CD4-positive, alpha-beta T cell treated with Interleukin-15 for 4 hours (primary cell): Measurements from ENCODE around the gene CPLANE1.
"Not testable (repeated sequence)": the region's sequence is repeated elsewhere in the genome, so short reads cannot be mapped to it uniquely, and the experiment has no call there.

Experiments used
- DNase-seq: peaks from one replicate; pipeline ENCODE4 v3.0.0-alpha.2; 2020; ENCODE audit warnings: low spot score

The CPLANE1 gene

DNA sequence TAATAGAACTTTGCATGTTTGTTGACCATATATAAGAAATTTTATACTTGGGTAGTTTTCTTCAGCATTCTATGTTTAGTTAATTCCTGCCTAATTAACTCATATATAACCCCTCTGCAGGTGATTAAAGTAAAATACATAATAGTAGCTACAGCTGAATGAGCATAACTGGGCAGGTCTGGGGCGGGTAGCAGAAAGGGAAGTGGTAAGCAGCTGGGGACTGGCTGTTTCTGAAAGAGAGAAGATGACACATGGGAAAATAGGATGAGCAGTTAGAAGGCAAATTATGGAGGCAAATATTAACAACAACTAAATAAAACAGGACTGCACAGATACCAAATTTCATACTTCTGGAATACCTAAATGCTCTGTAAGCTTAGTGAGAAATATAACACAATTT is 128.1 kb downstream of the CPLANE1 start:
- DNase-seq: no peak

DNA sequence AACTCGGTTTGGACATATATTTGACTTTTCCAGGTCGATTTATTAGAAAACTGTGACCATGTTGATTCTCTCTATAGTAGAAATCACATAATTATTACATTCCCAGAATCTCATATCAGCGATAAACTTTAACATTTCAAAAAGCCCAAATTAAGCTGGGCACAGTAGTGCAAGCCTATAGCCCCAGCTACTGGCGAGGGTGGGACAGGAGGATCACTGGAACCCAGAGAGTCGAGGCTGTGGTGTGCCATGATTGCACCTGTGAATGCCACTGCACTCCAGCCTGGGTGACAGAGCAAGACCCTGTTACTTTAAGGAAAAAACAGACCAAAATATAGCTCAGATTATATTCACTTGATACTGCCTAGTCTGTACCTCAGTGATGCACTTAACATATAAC is 128.9 kb downstream of the CPLANE1 start:
- no peak for DNase-seq

DNA sequence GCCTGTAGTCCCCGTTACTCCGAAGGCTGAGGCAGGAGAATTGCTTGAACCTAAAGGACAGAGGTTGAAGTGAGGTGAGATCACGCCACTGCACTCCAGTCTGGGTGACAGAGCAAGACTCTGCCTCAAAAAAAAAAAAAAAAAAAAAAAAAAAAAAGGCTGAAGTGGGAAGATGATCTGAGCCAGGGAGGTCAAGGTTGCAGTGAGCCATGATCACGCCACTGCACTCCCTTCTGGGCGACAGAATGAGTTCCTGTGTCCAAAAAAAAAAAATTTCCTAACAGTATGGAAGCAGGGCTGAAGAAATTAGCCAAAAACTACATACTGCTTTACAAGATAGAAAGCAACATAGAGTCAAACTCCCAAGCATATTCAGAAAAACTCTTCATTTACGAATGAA is 132.8 kb downstream of the CPLANE1 start:
- no peak for DNase-seq

DNA sequence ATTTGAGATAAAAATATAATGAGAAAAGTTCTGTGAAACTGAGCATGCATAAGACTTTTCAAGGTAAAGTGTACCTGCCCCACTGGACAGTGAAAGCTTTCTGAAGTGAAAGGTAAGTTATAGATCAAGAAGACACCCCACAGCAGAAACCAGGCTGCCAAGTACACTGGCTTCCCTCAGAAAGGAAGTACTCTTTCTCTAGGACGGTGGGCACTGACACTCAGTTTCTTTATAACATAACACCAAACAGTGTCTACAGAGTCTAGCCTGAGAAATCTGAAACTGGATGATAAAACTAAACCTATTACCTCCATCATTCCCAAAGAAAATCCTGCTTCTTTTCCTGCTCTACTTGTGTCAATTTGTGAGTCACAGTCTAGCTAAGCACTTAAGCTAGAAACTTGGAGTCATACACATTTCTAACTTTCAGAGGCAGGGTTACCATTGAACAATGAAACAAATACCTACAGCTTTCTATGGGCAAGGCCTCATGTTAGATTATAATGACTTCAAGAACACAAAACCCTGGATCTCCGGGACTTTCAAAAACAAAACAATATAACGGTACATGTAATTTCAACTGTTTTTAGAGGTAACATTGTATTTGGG is 136.7 kb downstream of the CPLANE1 start:
- no peak for DNase-seq

DNA sequence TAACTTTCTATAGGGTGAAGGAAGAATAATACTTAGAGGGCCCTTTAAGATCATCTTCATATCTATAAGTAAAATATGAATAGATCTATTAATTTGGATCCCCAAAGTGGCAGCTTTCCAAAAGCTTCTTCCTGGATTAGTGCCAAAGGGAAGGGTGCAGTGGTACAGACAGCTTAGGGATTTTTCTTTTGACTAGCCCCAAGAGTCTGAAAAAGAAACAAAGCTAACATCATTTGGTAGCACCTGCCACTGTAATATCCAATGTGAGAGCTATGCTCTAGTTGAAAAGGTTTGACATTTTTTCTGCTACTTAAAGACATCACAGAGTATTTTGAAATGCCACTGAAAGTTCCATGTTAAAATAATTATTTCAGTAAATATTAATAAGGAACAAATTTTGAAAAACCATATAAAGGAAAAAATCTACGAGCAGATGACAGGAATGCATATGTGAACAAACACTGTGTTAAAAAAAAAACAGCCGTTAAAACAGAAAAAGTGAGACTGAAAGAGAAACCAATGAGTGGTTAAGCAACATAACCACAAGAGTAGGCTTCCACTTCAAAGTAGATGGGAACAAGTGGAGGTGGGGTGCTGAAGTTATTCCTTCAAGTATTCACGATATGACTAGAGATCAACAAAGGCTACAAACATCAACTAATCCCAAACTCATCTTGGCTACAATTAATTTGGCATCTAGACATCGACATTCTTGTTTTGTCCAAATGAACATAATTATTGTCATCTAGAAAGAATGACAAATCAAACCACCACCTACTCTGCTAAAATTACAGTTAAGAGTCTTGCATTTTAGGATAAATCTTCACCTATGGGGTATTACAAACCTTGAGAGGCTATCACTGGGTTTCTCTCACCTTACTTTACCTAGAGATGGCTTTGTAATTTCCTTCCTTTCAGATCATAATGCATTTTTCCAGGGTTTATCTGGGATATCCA is 137.5 kb downstream of the CPLANE1 start:
- DNase-seq: peak; percentile 32

DNA sequence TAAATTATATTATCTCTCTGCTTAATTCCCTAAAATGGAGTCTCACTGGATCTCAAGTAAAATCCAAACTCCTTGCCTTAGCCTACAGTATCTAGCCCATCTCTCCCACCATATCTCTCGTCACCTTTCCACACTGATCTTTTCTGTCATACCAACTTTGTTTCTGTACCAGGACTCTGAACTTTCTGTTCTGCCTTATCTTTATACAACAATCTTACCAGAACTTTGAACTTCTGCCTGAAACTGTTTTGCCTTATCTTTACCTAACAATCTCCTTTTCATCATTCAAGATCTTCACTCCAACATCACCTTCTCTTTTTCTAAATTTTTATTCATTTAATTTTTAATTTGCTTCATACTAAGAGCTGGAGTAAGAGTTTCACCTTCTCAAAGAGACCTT is 139.0 kb downstream of the CPLANE1 start:
- no peak for DNase-seq

DNA sequence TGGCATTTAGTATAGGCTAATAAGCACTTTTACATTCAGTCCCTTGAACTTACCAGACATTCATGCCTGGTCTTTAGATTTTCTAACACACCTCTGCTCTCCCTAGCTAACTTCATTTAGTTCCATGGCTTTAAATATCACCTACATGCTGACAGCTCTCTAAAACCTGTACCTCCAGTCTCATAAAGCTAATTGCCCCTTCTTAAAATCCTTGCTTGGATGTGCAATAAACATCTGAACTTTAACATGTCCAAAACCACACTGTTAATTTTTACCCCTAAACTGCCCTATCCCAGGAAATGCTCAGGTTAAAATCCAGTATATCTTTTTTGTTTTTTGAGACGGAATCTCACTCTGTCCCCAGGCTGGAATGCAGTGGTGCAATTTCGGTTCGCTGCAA is 139.8 kb downstream of the CPLANE1 start:
- no peak for DNase-seq

DNA sequence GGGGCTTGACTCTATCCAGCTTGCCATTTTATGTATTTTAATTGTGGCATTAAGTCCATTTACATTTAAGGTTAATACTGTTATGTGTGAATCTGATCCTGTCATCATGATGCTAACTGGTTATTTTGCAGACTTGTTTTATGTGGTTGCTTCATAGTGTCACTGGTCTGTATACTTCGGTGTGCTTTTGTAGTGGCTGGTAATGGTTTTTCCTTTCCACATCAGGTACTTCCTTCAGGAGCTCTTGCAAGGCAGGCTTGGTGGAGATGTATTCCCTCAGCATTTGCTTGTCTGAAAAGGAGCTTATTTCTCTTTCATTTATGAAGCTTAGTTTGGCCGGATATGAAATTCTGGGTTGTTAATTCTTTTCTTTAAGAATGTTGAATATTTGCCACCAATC is 145.9 kb downstream of the CPLANE1 start:
- DNase-seq: no peak

DNA sequence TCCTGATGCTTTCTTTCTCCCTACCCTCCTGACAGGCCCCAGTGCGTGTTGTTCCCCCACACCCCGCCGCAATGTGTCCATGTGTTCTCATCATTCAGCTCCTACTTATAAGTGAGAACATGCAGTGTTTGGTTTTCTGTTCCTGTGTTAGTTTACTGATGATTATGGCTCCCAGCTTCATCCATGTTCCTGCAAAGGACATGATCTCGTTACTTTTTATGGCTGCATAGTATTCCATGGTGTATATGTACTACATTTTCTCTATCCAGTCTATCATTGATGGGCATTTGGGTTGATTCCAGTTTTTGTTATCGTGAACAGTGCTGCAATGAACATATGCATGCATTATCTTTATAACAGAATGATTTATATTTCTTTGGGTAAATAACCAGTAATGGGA is 149.9 kb downstream of the CPLANE1 start:
- not testable (repeated sequence) for DNase-seq

DNA sequence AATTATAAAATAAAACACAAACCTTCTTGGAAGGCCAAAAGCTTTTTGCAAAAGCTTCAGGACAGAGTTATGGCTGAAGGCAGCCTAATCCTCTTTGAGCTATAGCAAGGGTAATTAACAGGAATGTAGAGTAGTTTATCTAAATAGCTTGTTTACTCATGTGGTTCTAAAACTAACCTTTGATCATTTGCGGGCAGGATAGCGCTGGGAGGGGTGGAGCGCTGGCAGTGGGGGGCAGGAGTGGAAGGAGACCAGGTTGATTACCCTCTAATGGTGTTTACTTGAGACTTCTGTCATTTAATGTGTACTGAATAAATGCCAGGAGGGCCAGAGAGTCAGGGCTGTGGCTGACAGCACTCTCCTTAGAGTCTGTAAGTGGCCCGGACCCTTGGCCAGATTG is 155.4 kb downstream of the CPLANE1 start:
- DNase-seq: not testable (repeated sequence)

DNA sequence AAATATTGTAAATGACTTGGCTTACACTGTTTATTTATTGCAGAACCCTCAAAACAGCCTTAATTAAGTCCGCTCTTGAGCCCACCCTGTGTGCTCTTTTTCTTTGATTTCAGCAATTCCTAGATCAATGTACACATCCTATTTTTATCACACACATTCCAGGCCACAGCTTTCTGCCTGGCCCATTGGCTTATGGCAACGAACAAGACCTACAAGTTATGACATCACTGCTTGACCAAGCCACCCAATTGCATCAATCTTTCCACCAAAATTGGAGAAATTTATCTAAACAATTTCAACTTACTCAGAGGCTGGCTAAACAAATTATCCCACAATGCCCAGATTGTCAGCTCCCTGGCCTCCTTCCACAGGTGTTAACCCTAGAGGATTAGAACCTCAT is 158.4 kb downstream of the CPLANE1 start:
- no peak for DNase-seq

DNA sequence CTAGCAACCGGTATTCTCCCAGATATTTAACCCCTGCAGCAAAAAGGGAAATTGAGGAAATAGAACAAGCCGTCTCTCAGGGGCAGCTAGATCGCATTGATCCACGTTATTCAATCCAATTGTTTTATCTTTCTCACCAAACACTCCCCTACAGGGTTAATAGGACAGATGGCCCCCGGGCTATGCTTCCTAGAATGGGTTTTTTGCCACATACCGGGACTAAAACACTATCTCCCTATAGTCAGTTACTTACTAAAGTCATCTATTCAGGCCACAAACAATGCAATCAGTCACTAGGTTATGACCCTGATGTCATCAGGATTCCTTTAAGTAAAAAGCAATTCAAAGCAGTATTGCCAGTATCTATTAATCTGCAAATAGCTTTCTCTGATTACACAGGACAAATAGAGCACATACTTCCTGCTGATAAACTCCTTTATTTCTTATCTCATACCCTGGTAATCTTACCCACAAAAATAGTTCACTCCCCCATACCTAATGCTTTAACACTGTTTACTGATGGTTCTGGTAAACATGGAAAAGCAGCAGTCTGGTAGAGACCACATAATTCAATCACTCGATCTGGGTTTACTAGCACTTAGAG is 159.0 kb downstream of the CPLANE1 start:
- DNase-seq: no peak

DNA sequence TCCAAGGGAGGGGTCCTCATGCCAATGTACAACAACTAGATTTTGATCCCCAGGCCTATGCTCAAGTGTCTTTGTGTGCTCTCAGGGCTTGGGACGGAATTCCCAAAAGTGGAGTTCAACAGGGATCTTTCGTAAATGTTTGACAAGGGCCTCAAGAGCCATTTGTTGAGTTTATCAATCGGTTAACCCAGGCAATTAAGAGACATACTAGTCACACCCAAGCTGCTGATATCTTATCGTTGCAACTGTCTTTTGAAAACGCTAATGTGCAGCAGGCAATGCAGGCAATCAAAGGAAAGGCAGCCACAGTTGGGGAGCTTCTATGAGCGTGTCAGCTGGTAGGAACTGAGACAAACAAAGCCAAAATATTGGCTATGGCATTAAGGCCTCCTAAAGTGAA is 161.2 kb downstream of the CPLANE1 start:
- DNase-seq: no peak

DNA sequence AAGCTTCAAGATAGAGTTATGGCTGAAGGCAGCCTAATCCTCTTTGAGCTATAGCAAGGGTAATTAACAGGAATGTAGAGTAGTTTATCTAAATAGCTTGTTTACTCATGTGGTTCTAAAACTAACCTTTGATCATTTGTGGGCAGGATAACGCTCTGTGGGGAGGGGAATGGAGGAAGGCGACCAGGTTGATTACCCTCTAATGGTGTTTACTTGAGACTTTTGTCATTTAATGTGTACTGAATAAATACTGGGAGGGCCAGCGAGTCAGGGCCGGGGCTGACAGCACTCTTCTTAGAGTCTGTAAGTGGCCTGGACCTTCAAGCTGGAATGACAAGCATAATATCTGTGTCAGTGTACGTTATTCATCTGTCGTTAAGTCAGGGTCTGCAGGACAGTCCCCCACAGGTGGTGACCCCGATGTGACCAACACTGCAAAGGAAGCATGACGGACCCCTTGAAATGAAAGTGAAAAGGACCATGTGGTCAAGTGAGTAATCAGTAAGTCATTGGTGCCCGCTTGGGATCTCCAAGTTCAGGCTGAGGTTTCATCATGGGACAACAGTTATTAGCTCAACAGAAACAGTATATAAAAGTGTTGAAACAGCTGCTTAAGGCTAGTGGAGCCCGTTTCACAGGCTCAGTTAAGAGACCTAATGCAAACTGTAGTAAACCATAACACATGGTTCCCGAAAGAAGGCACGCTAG is 162.6 kb downstream of the CPLANE1 start:
- DNase-seq: no peak

DNA sequence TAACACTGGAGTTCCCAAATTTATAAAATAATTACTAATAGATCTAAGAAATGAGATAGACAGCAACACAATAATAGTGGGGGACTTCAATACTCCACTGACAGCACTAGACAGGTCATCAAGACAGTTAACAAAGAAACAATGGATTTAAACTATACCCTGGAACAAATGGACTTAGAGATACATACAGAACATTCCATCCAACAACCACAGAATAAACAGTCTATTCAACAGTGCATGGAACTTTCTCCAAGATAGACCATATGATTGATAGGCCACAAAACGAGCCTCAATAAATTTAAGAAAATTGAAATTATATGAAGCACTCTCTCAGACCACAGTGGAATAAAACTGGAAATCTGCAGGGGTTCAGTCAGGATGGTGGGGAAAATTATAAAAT is 163.2 kb downstream of the CPLANE1 start:
- DNase-seq: not testable (repeated sequence)

DNA sequence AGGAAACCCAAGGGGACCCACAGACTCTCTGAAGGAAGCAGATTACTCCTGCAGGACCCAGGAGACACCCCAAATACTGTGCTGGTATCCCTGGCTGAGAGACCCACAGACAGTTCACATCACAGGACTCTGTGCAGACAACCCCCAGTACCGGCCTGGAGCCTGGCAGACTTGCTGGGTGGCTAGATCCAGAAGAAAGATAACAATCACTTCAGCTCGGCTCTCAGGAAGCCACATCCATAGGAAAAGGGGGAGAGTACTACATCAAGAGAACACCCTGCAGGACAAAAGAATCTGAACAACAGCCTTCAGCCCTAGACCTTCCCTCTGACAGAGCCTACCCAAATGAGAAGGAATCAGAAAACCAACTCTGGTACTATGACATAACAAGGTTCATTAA is 166.2 kb downstream of the CPLANE1 start:
- DNase-seq: not testable (repeated sequence)

DNA sequence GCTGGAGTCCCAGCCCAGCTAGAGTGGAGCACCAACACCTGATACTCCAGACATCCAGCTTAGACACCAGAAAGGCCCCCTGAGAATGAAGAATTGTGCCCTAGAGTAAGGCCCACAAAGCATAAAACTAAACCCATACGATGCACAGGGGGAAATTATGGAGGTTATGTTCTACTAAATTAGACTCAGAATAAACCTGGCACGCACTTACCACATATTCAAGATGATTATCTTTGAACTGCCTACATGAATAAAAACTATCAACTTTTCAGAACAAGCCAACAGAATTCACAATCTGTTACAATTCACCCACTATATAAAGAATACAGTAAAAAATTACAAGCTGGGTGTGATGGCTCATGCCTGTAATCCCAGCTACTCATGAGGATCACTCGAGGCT is 168.5 kb downstream of the CPLANE1 start:
- DNase-seq: no peak

DNA sequence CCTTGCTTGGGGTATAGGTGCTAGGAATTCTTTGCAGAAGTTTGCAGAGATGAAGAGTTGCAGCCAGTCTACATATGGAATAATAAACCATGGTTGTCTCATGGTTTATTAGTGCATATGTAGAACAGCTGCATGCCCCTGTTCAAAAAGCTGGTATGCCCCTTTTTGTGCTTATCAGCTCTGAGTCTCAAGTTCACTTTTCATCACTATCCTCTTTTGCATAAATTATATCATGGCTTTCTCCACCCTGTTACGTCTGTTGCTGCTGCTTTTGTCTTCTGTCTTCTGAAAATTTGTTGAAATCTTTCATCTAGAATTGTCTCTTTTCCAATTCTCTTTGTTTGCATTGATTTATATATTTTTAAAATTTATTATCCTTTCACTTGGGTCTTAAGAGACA is 172.0 kb downstream of the CPLANE1 start:
- no peak for DNase-seq

DNA sequence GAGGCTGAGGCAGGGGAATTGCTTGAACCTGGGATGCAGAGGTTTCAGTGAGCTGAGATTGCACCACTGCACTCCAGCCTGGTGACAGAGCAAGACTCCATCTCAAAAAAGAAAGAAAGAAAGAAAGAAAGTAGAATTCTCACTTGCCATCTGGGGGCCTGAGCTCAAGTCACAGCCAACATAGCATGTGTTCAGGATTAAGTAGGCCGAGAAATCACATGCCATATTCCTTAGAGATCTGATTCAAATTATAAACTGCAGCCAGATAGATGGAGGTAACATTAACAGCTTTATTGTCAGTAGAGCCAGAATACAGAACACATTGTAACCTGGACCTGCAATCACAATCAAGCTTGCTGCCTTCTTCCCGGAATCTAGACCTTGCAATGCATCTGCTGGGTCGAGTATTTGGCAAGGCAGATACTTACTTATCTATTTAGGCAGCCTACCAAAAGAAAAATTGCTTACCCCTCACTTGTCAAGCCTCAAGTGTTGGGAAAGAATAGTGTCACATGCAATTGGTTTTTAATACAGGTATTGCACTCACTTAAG is 173.7 kb downstream of the CPLANE1 start:
- no peak for DNase-seq

DNA sequence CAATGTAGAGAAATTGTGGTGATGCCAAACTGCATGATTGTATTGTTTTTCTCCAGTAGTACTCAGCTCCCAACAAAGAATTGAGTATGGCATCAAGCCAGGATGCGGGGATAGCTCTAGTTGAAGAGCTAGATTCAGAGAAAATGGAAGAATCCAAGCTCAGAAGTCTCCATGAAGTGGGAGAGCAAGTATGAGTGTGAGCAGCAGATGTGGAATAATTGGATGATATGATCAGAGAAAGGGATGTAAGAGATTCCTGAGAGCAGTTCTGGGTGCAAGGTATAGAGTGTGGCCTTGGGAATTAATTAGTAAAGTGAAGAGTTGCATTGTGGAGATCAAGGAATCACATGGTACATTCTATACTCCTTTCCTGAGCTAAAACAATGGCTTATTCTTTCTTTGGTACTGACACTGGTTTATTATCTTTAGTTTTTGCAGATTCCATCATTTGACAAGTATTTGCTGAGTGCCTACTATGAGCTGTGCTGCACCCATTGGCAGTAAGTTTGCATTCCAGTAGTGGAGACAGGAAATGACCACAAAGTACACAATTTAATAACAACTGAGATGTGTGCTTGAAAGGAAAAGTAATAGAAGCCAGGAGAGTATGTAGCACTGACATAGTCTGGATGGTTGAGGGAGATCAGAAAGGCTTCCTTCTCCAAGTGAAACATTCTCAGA is 177.1 kb downstream of the CPLANE1 start:
- no peak for DNase-seq

DNA sequence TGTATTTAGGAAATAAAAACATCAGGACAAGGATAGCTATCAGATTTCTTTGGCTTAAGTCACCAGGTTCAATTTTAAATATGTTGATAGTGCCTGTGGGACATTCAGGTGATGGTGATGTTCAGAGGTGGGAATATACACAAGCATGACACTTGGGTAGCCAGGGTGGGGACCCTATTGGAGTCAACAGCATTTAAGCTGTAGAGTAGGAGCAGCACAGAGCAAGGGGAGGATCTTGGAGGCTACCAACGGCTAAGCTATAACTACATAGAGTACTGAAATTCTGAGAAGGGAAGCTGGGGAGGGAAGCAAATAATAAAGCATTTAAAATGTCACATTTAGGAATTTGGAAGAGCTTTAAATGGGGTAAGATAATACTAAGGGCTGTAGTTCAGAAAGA is 177.7 kb downstream of the CPLANE1 start:
- no peak for DNase-seq

DNA sequence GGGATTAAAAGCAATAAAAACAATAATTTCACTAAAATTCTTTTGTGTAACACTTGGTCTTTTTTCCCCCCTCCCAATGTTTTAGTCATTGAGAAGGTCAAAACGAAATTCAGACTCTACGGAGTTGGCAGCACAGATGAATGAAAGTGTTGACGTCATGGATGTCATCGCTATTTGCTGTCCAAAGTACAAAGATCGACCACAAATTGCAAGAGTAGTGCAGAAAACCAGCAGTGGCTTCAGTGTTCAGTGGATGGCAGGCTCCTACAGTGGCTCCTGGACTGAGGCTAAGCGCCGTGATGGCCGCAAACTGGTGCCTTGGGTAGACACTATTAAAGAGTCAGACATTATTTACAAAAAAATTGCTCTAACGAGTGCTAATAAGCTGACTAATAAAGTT is 184.7 kb downstream of the CPLANE1 start:
- DNase-seq: no peak
